ENCODE data around the gene PRIMA1. TPM values are rescaled to one million over a fixed set of nuclear protein-coding genes. Genes with fewer than 3 reads are reported as not detected.

PRIMA1 gene
- total RNA-seq, 1 experiment from 2014 or later = 0.26 TPM

DNA sequence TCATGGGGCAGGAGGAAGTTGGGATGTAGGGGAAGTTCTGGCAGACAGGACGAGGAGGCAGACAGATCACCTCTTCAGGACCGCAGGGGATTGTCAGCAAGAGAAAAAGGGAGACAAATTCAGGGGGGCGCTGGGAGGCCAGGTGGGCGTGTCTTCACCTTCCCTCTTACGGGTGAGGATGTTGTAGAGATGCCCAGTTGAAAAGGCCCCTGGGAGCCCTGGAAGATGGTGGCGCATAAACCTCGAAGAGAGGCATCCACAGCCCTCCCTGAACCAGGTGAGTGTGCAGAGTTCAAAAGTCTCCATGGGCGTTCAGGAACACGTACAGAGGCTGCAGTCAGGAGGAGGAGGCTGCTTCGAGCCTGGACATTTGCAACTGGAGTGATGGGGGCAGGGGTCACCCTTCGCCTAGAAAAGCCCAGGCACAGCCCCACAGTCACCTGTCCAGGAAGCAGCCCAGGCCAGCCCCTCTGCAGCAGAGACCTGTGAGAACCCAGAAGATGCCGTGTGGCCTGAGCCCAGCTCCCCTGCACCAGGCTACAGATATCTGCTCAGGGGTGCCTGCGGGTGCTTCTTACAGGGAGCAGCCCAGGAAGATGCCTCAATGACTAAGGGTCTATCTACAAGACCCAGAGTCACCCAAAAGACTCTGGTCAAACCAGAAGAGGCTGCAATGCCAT lies 74.4 kb downstream of the PRIMA1 start:
- in situ Hi-C loops (cut with HindIII; ENCODE audit: low pct_unique_long_range_greater_than_20kb, low sequenced_read_pairs) (no loop called here), intact Hi-C loops (cut with micrococcal nuclease; ENCODE audit: unreplicated experiment) (no loop called here)
- H3K9me3 ChIP-seq (ENCODE audit: control insufficient read depth, insufficient read depth, low read depth, low read length) = no peaks in the 10 kb centered on the region

DNA sequence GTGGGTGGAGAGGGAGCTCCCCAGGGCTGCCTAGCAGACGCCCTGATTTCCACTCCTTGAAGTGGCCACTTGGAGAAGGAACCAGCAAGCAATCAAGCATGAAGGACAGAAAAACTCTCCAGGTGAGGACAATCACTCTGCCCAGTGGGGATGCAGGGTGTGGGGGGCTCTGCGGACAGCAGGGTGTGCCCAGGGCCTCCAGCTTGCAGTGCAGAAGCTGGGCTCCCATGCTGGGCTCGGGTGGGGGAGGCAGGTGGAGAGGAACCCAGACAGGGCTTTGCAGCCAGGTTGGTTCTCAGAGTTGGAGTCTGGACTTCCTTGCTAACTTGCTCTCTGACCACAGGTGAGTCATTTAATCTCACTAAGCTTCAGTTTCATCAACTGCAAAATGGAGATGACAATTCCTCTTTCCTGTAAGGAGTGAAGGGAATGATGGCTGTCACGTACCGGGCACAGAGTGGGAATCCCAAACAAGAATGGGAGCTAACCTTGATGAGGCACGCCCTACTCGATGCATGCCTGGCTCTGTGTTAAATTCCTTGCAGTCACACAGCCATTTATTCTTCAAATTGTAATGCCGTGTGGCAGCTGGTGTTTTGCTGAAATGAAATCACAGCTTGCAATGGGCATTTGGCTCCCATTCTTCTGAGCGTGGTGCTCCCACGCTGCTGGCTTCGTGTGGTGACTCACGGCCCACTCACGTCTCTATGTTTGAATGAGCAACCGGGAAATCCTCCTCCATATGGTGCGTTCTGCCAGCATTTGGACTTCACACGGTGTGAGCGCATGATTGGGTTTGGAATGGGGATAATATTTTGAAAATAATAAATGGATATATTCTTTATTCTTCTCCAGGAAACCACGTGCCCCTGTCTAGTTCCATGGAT lies 75.2 kb downstream of the PRIMA1 start:
- CTCF ChIA-PET = no interaction called here
- Histone ChIP-seq H3K4me1 (ENCODE audit: control insufficient read depth, insufficient read depth, low read length) (no peaks in the 10 kb centered on the region), H3K27ac (ENCODE audit: low read length) (no peak overlapping the region), H3K4me3 (ENCODE audit: low read depth in 2 of 2, low read length in 2 of 2) (no peak overlapping the region), H3K27me3 (ENCODE audit: control insufficient read depth, insufficient read depth, low read length) (no peaks in the 10 kb centered on the region), H3K9me3 (ENCODE audit: control insufficient read depth, insufficient read depth, low read depth, low read length) (no peaks in the 10 kb centered on the region), H3K36me3 (ENCODE audit: control insufficient read depth, insufficient read depth, low read length) (no peaks in the 10 kb centered on the region)
- POLR2A ChIA-PET = no interaction called here
- intact Hi-C loops (cut with micrococcal nuclease; ENCODE audit: unreplicated experiment) = no loop called here
- DNase-seq (ENCODE audit: low read depth, low spot score) (no peak), ATAC-seq (no peak)
- in situ Hi-C loops (cut with HindIII; ENCODE audit: low pct_unique_long_range_greater_than_20kb, low sequenced_read_pairs) = no loop called here
- no peak for TF ChIP-seq POLR2AphosphoS5 (IDR thresholded peaks at IDR 0.05; ENCODE audit: low read depth, low read length)
- TF ChIP-seq SIN3A (IDR thresholded peaks at IDR 0.05; ENCODE audit: borderline replicate concordance, insufficient read depth, low read depth, low read length) = no peak
- TF ChIP-seq, protein P1, sequence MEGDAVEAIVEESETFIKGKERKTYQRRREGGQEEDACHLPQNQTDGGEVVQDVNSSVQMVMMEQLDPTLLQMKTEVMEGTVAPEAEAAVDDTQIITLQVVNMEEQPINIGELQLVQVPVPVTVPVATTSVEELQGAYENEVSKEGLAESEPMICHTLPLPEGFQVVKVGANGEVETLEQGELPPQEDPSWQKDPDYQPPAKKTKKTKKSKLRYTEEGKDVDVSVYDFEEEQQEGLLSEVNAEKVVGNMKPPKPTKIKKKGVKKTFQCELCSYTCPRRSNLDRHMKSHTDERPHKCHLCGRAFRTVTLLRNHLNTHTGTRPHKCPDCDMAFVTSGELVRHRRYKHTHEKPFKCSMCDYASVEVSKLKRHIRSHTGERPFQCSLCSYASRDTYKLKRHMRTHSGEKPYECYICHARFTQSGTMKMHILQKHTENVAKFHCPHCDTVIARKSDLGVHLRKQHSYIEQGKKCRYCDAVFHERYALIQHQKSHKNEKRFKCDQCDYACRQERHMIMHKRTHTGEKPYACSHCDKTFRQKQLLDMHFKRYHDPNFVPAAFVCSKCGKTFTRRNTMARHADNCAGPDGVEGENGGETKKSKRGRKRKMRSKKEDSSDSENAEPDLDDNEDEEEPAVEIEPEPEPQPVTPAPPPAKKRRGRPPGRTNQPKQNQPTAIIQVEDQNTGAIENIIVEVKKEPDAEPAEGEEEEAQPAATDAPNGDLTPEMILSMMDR (IDR thresholded peaks at IDR 0.05) = no peak
- TF ChIP-seq, protein P2, sequence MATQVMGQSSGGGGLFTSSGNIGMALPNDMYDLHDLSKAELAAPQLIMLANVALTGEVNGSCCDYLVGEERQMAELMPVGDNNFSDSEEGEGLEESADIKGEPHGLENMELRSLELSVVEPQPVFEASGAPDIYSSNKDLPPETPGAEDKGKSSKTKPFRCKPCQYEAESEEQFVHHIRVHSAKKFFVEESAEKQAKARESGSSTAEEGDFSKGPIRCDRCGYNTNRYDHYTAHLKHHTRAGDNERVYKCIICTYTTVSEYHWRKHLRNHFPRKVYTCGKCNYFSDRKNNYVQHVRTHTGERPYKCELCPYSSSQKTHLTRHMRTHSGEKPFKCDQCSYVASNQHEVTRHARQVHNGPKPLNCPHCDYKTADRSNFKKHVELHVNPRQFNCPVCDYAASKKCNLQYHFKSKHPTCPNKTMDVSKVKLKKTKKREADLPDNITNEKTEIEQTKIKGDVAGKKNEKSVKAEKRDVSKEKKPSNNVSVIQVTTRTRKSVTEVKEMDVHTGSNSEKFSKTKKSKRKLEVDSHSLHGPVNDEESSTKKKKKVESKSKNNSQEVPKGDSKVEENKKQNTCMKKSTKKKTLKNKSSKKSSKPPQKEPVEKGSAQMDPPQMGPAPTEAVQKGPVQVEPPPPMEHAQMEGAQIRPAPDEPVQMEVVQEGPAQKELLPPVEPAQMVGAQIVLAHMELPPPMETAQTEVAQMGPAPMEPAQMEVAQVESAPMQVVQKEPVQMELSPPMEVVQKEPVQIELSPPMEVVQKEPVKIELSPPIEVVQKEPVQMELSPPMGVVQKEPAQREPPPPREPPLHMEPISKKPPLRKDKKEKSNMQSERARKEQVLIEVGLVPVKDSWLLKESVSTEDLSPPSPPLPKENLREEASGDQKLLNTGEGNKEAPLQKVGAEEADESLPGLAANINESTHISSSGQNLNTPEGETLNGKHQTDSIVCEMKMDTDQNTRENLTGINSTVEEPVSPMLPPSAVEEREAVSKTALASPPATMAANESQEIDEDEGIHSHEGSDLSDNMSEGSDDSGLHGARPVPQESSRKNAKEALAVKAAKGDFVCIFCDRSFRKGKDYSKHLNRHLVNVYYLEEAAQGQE (IDR thresholded peaks at IDR 0.05; ENCODE audit: insufficient read depth in 1 of 2, low read depth in 2 of 2, low read length in 1 of 2) = no peak
- no peak for TF ChIP-seq TCF7L2 (IDR thresholded peaks at IDR 0.05; ENCODE audit: low read depth, low read length)
- no TSS peak for BruUV-seq (replicated peaks)

More for the DNA sequence above, 74.4 kb downstream of the PRIMA1 start:
- ATAC-seq (no peak), DNase-seq (ENCODE audit: low read depth, low spot score) (no peak)
- POLR2A ChIA-PET = no interaction called here
- no TSS peak for BruUV-seq (replicated peaks)
- no peak overlapping the region for H3K4me3 ChIP-seq (ENCODE audit: low read depth in 2 of 2, low read length in 2 of 2)
- TF ChIP-seq TCF7L2 (IDR thresholded peaks at IDR 0.05; ENCODE audit: low read depth, low read length) = no peak
- no peak for TF ChIP-seq SIN3A (IDR thresholded peaks at IDR 0.05; ENCODE audit: borderline replicate concordance, insufficient read depth, low read depth, low read length)
- TF ChIP-seq, protein P2 (IDR thresholded peaks at IDR 0.05; ENCODE audit: insufficient read depth in 1 of 2, low read depth in 2 of 2, low read length in 1 of 2) = no peak
- TF ChIP-seq, protein P1 (IDR thresholded peaks at IDR 0.05) = no peak
- no peak for TF ChIP-seq POLR2AphosphoS5 (IDR thresholded peaks at IDR 0.05; ENCODE audit: low read depth, low read length)
- no peak overlapping the region for H3K27ac ChIP-seq (ENCODE audit: low read length)
- no peaks in the 10 kb centered on the region for H3K4me1 ChIP-seq (ENCODE audit: control insufficient read depth, insufficient read depth, low read length)
- H3K27me3 ChIP-seq (ENCODE audit: control insufficient read depth, insufficient read depth, low read length) = no peaks in the 10 kb centered on the region
- no peaks in the 10 kb centered on the region for H3K36me3 ChIP-seq (ENCODE audit: control insufficient read depth, insufficient read depth, low read length)
- CTCF ChIA-PET = no interaction called here

All from Panc1 (cell line).